Renal pelvis (tissue), 4 donors: ENCODE results near the gene BAZ2B. TPM values are rescaled to one million over a fixed set of nuclear protein-coding genes. Genes with fewer than 3 reads are reported as not detected.
"Not testable (repeated sequence)": the region's sequence is repeated elsewhere in the genome, so short reads cannot be mapped to it uniquely, and the experiment has no call there.

Experiments used
- DNase-seq: peaks from one replicate; pipeline ENCODE4 v3.0.0-alpha.2; 2013
- polyA plus RNA-seq, 3 donors: library from polyadenylated mRNA; unstranded; fragments of 120-200 nt; gene quantifications; one replicate each; pipeline ENCODE4 v1.2.1, GENCODE V29; 2013; ENCODE audit not compliant: insufficient read length in 3 of 3

BAZ2B gene
- polyA plus RNA-seq, 3 donors: 71.4 to 83.8 (median 77.0) TPM

- DNase-seq: not testable (repeated sequence)
Observed at GRCh38 chr2:159535261-159535660, 81.1 kb downstream of the BAZ2B start.

- DNase-seq: no peak
Observed at GRCh38 chr2:159531475-159531874, 84.9 kb downstream of the BAZ2B start.

GRCh38 chr2:159526433-159526832 lies 89.9 kb downstream of the BAZ2B start:
- no peak for DNase-seq

GRCh38 chr2:159525012-159525411 lies 91.3 kb downstream of the BAZ2B start:
- DNase-seq: no peak

- DNase-seq: no peak
Observed at GRCh38 chr2:159521272-159521671, 95.1 kb downstream of the BAZ2B start.

GRCh38 chr2:159518321-159519005 lies 97.9 kb downstream of the BAZ2B start:
- DNase-seq: no peak

- DNase-seq: peak; percentile 42
Observed at GRCh38 chr2:159516241-159516758, 100.0 kb downstream of the BAZ2B start.

GRCh38 chr2:159515441-159515840 lies 100.9 kb downstream of the BAZ2B start:
- no peak for DNase-seq

- no peak for DNase-seq
Observed at GRCh38 chr2:159513745-159514144, 102.6 kb downstream of the BAZ2B start.

- no peak for DNase-seq
Observed at GRCh38 chr2:159508140-159508539, 108.2 kb downstream of the BAZ2B start.

GRCh38 chr2:159506764-159507440 lies 109.4 kb downstream of the BAZ2B start:
- no peak for DNase-seq

- DNase-seq: no peak
Observed at GRCh38 chr2:159506202-159506601, 110.1 kb downstream of the BAZ2B start.

- DNase-seq: no peak
Observed at GRCh38 chr2:159505196-159505595, 111.2 kb downstream of the BAZ2B start.

GRCh38 chr2:159501743-159502142 lies 114.6 kb downstream of the BAZ2B start:
- DNase-seq: no peak

- no peak for DNase-seq
Observed at GRCh38 chr2:159497847-159498246, 118.5 kb downstream of the BAZ2B start.

- no peak for DNase-seq
Observed at GRCh38 chr2:159497256-159497655, 119.1 kb downstream of the BAZ2B start.

- DNase-seq: no peak
Observed at GRCh38 chr2:159489476-159489875, 126.9 kb downstream of the BAZ2B start.

- no peak for DNase-seq
Observed at GRCh38 chr2:159484532-159484931, 131.8 kb downstream of the BAZ2B start.

- DNase-seq: no peak
Observed at GRCh38 chr2:159476329-159476728, 140.0 kb downstream of the BAZ2B start.

GRCh38 chr2:159475793-159476192 lies 140.6 kb downstream of the BAZ2B start:
- DNase-seq: no peak

GRCh38 chr2:159471340-159471739 lies 145.0 kb downstream of the BAZ2B start:
- no peak for DNase-seq

GRCh38 chr2:159468257-159468656 lies 148.1 kb downstream of the BAZ2B start:
- no peak for DNase-seq

- DNase-seq: no peak
Observed at GRCh38 chr2:159462961-159463360, 153.4 kb downstream of the BAZ2B start.
